Measurements from ENCODE around the gene SNX9. TPM values are rescaled to one million over a fixed set of nuclear protein-coding genes. Genes with fewer than 3 reads are reported as not detected.

SNX9 gene
- total and polyA plus RNA-seq, 10 of the 15 experiments (the other 5 are each of a cell fraction or from before 2014, with no cell fraction given), result 0.03 to 2.0 (median 0.37) TPM

GRCh38 chr6:157974967-157975366 is 151.9 kb downstream of the SNX9 start:
- Histone ChIP-seq H3K9ac (ENCODE audit: control insufficient read depth, insufficient read depth, low read length) (no peak overlapping the region), H4K20me1 (ENCODE audit: control insufficient read depth, insufficient read depth) (no peaks in the 10 kb centered on the region), H3K27ac (ENCODE audit: control insufficient read depth, insufficient read depth) (no peak overlapping the region), H2AFZ (ENCODE audit: control insufficient read depth, low read depth, low read length) (no peak overlapping the region), H3K9me3 (replicated peaks; ENCODE audit: control insufficient read depth, insufficient read depth, low read length) (no peaks in the 10 kb centered on the region), H3K4me1 (ENCODE audit: control insufficient read depth, insufficient read depth, low read length) (no peaks in the 10 kb centered on the region), H3K4me2 (ENCODE audit: control insufficient read depth, insufficient read depth) (no peak overlapping the region), H3K4me3 (no peak overlapping the region), H3K79me2 (ENCODE audit: control insufficient read depth, insufficient read depth, low read length) (no peaks in the 10 kb centered on the region), H3K36me3 (ENCODE audit: control insufficient read depth in 2 of 2, insufficient read depth in 2 of 2, low read length in 1 of 2) (no peaks in the 10 kb centered on the region), H3K27me3 (replicated peaks in 1 of 2; ENCODE audit: control insufficient read depth in 2 of 2, insufficient read depth in 2 of 2, low read length in 1 of 2) (peaks cover 3 to 4% of the 10 kb centered on the region in 2 experiments; a peak in 3 of 4 replicates)
- FAIRE-seq, result no peak
- BruUV-seq (replicated peaks), result no TSS peak
- ChIA-PET SMC1A (ENCODE audit: uncharacterized antibody, unreplicated experiment) (no interaction called here), POLR2A (no interaction called here), RAD21 (ENCODE audit: unreplicated experiment) (no interaction called here), CTCF (no interaction called here)
- TF ChIP-seq PRDM15 (CRISPR knock-in tag; IDR thresholded peaks at IDR 0.05), result no peak
- no peak for TF ChIP-seq ZBED1 (IDR thresholded peaks at IDR 0.05; ENCODE audit: borderline replicate concordance)
- no peak for TF ChIP-seq BCL11A (IDR thresholded peaks at IDR 0.05; ENCODE audit: low read depth, low read length)
- no peak for TF ChIP-seq FOXK2 (IDR thresholded peaks at IDR 0.05)
- intact Hi-C loops (cut with micrococcal nuclease; ENCODE audit: unreplicated experiment), result no loop called here
- WGBS (ENCODE audit: insufficient coverage, insufficient replicate concordance, low lambda C conversion rate, missing lambda C conversion rate), result 67% methylated on average over 3 of the region's 3 CpGs
- ATAC-seq, result no peak
- no peak for DNase-seq (ENCODE audit: low read depth, low spot score)
- in situ Hi-C loops (cut with MboI), result no loop called here

GRCh38 chr6:157975456-157975855 is 152.4 kb downstream of the SNX9 start:
- no TSS peak for BruUV-seq (replicated peaks)
- 38% methylated on average over 2 of the region's 2 CpGs for WGBS (ENCODE audit: insufficient coverage, insufficient replicate concordance, low lambda C conversion rate, missing lambda C conversion rate)
- Histone ChIP-seq H3K4me3 (no peak overlapping the region), H3K4me2 (ENCODE audit: control insufficient read depth, insufficient read depth) (no peak overlapping the region), H3K79me2 (ENCODE audit: control insufficient read depth, insufficient read depth, low read length) (no peaks in the 10 kb centered on the region), H2AFZ (ENCODE audit: control insufficient read depth, low read depth, low read length) (no peak overlapping the region), H3K27me3 (replicated peaks in 1 of 2; ENCODE audit: control insufficient read depth in 2 of 2, insufficient read depth in 2 of 2, low read length in 1 of 2) (peaks cover 3 to 4% of the 10 kb centered on the region in 2 experiments; a peak in 3 of 4 replicates), H3K27ac (ENCODE audit: control insufficient read depth, insufficient read depth) (no peak overlapping the region), H3K4me1 (ENCODE audit: control insufficient read depth, insufficient read depth, low read length) (no peaks in the 10 kb centered on the region), H3K36me3 (ENCODE audit: control insufficient read depth in 2 of 2, insufficient read depth in 2 of 2, low read length in 1 of 2) (no peaks in the 10 kb centered on the region), H4K20me1 (ENCODE audit: control insufficient read depth, insufficient read depth) (no peaks in the 10 kb centered on the region), H3K9me3 (replicated peaks; ENCODE audit: control insufficient read depth, insufficient read depth, low read length) (no peaks in the 10 kb centered on the region), H3K9ac (ENCODE audit: control insufficient read depth, insufficient read depth, low read length) (no peak overlapping the region)
- ChIA-PET RAD21 (ENCODE audit: unreplicated experiment) (no interaction called here), SMC1A (ENCODE audit: uncharacterized antibody, unreplicated experiment) (no interaction called here), POLR2A (no interaction called here), CTCF (no interaction called here)
- no peak for FAIRE-seq
- TF ChIP-seq HSF1 (IDR thresholded peaks at IDR 0.05; ENCODE audit: low read depth, low read length), result no peak
- no peak for TF ChIP-seq MLLT1 (IDR thresholded peaks at IDR 0.05)
- ATAC-seq, result no peak
- DNase-seq (ENCODE audit: low read depth, low spot score), result no peak
- intact Hi-C loops (cut with micrococcal nuclease; ENCODE audit: unreplicated experiment) (no loop called here), in situ Hi-C loops (cut with MboI) (no loop called here)
